IgD-negative memory B cell (primary cell): ENCODE results near the gene LCN2. TPM values are rescaled to one million over a fixed set of nuclear protein-coding genes. Genes with fewer than 3 reads are reported as not detected.

Experiments used
- H3K27ac Mint-ChIP-seq, 3 donors: one replicate each; pipeline ENCODE4 v1.8.0; 2020 to 2022; ENCODE audit warnings: mild to moderate bottlenecking in 3 of 3, mixed read lengths in 3 of 3, moderate library complexity in 1 of 3
- H3K27me3 Mint-ChIP-seq: one replicate; pipeline ENCODE4 v1.8.0; 2021; ENCODE audit warnings: mixed read lengths
- H3K36me3 Mint-ChIP-seq: one replicate; pipeline ENCODE4 v1.8.0; 2020; ENCODE audit warnings: mild to moderate bottlenecking, mixed read lengths
- H3K4me1 Mint-ChIP-seq, 3 donors: one replicate each; pipeline ENCODE4 v1.8.0; 2020 to 2022; ENCODE audit warnings: mixed read lengths in 3 of 3, mild to moderate bottlenecking in 1 of 3
- H3K4me3 Mint-ChIP-seq, 4 donors: one replicate each; pipeline ENCODE4 v1.8.0; 2020 to 2022; ENCODE audit warnings: mild to moderate bottlenecking in 4 of 4, mixed read lengths in 4 of 4, moderate library complexity in 3 of 4
- H3K9me3 Mint-ChIP-seq, 3 donors: one replicate each; pipeline ENCODE4 v1.8.0; 2020 to 2021; ENCODE audit warnings: mixed read lengths in 3 of 3, mild to moderate bottlenecking in 1 of 3
- polyA plus RNA-seq: library from polyadenylated mRNA; unstranded; fragments of 300-500 nt; fragmentation: Illumina TruSeq; gene quantifications from one replicate; pipeline ENCODE4 v1.2.3, GENCODE V29; 2021

LCN2 gene
- polyA plus RNA-seq, 1 donor from 2014 or later = 1.5 TPM

- Mint-ChIP-seq H3K36me3 (peaks cover 2% of the 10 kb centered on the region), H3K4me1 (peaks cover 0 to 5% (median 0%) of the 10 kb centered on the region in 3 donors), H3K27me3 (peaks cover 13% of the 10 kb centered on the region), H3K9me3 (no peaks in the 10 kb centered on the region), H3K4me3 (no peak overlapping the region), H3K27ac (peak overlapping the region in 1 of 3 donors; percentile 62)
Observed at GRCh38 chr9:128146591-128147120, 2.6 kb upstream of the LCN2 start.

DNA sequence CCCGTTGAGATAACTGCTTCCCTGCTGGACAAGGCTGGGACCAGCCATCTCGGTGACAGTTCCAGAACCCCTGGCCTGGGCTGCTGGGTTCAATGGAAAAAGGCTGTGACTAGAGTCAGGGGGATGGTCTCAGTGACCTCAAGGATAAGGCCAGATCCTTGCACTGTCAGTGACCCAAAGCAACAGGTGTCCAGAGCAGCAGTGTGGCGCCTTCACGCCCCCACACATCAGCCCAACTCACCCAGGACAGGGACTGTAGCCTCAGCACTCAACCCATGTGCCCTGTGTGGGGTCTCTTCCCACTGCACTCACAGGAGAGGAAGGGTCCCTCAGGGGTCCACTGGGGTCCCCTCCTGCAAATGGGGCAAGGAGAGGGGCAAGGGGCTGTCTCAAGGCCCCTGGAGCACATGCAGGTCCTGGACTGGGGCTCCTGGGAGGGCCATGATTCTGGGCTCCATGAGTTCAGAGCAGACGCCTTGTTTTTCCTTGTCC, 698 bp upstream of the LCN2 start:
- Mint-ChIP-seq H3K27ac (no peak overlapping the region), H3K27me3 (peaks cover 10% of the 10 kb centered on the region), H3K4me1 (peaks cover 0 to under 1% (median 0%) of the 10 kb centered on the region in 3 donors), H3K9me3 (no peaks in the 10 kb centered on the region), H3K4me3 (no peak overlapping the region), H3K36me3 (peaks cover 2% of the 10 kb centered on the region)

GRCh38 chr9:128149951-128150593, 819 bp downstream of the LCN2 start:
- H3K27me3 Mint-ChIP-seq = peaks cover 10% of the 10 kb centered on the region
- H3K9me3 Mint-ChIP-seq = no peaks in the 10 kb centered on the region
- peaks cover 2% of the 10 kb centered on the region for H3K36me3 Mint-ChIP-seq
- H3K4me1 Mint-ChIP-seq = no peaks in the 10 kb centered on the region
- no peak overlapping the region for H3K27ac Mint-ChIP-seq
- H3K4me3 Mint-ChIP-seq = no peak overlapping the region

GRCh38 chr9:128150594-128151308, 1.5 kb downstream of the LCN2 start:
- H3K36me3 Mint-ChIP-seq = peaks cover 2% of the 10 kb centered on the region
- H3K27me3 Mint-ChIP-seq = peaks cover 10% of the 10 kb centered on the region
- H3K9me3 Mint-ChIP-seq = no peaks in the 10 kb centered on the region
- no peak overlapping the region for H3K27ac Mint-ChIP-seq
- H3K4me1 Mint-ChIP-seq = no peaks in the 10 kb centered on the region
- peak overlapping the region in 1 of 4 donors; percentile 80 for H3K4me3 Mint-ChIP-seq

DNA sequence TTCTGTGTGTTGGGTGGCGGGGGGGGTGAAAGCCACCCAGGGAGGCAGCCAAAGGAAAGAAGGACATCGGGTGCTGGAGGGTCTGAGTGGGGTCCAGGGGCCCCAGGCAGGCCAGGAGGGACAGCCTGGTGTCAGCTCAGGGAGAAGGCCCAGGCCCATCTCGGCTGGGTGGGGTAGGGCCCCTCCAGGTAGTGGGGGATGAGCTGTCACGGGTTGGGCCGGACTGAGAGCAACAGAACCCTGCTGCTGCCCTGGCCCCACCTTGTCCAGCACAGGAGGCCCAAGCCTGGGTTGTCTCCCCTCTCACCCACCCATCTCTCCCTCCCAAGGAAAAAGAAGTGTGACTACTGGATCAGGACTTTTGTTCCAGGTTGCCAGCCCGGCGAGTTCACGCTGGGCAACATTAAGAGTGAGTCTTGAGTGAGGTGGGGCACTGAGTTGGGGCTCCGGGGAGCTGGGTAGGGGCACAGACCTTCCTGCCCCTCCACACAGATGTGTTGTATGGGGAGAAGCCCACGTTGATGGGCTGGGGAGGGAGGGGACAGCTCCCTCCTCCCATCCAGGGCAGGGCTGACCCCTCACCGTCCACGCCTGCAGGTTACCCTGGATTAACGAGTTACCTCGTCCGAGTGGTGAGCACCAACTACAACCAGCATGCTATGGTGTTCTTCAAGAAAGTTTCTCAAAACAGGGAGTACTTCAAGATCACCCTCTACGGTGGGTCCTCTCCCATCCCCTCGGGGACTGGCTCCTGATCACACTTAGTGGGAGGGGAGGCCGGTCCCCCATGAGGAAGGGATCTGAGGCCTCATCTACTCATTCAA, 2.3 kb downstream of the LCN2 start:
- H3K27ac Mint-ChIP-seq = no peak overlapping the region
- no peaks in the 10 kb centered on the region for H3K4me1 Mint-ChIP-seq
- no peak overlapping the region for H3K4me3 Mint-ChIP-seq

GRCh38 chr9:128152133-128153059, 3.1 kb downstream of the LCN2 start:
- Mint-ChIP-seq H3K4me3 (no peak overlapping the region), H3K36me3 (peaks cover 2% of the 10 kb centered on the region), H3K9me3 (no peaks in the 10 kb centered on the region), H3K4me1 (no peaks in the 10 kb centered on the region), H3K27me3 (peaks cover 7% of the 10 kb centered on the region), H3K27ac (no peak overlapping the region)

More for the DNA sequence above, 2.3 kb downstream of the LCN2 start:
- H3K9me3 Mint-ChIP-seq = no peaks in the 10 kb centered on the region
- peaks cover 10% of the 10 kb centered on the region for H3K27me3 Mint-ChIP-seq
- peaks cover 2% of the 10 kb centered on the region for H3K36me3 Mint-ChIP-seq

DNA sequence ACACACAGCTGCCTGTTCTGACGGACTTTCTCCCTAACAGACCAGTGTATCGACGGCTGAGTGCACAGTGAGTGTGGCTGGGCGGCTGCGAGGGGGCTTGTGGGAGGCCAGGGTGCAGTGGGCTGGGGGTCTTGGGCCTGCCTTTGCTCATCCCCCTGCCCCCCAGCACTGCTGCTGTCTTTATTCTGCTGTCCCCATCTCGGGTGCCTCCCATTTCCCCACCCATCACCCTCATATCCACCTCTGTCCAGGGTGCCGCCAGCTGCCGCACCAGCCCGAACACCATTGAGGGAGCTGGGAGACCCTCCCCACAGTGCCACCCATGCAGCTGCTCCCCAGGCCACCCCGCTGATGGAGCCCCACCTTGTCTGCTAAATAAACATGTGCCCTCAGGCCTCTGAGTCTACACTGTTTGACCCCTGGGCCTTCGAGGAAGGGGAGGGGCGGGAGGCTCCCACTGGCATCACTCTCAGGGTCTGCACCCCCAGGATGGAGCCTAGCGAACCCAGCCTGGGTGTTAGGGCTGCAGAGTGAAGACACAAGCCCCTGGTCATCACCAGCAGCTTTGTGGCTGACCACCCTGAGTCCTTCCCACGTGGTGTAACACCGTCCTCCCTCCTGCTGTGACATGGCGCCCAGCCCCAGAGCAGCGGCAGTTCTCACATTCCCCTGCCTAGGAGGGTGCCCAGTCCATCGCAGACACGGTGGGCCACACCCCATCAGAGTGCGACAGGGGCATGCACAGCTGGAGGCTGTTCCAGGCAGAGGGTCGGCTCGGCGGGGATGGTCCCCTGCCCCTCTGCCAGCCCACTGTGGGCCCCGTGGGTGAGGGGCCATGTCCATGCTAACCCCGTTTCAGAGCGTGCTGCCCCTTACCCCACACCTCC, 4.0 kb downstream of the LCN2 start:
- Mint-ChIP-seq H3K27ac (no peak overlapping the region), H3K36me3 (peaks cover 2% of the 10 kb centered on the region), H3K9me3 (no peaks in the 10 kb centered on the region), H3K4me1 (no peaks in the 10 kb centered on the region), H3K4me3 (no peak overlapping the region), H3K27me3 (peaks cover 7% of the 10 kb centered on the region)

GRCh38 chr9:128153947-128154695, 4.9 kb downstream of the LCN2 start:
- peaks cover 0 to under 1% (median 0%) of the 10 kb centered on the region in 3 donors for H3K4me1 Mint-ChIP-seq
- H3K27ac Mint-ChIP-seq = no peak overlapping the region
- H3K9me3 Mint-ChIP-seq = no peaks in the 10 kb centered on the region
- H3K4me3 Mint-ChIP-seq = no peak overlapping the region
- H3K27me3 Mint-ChIP-seq = peaks cover 7% of the 10 kb centered on the region
- peaks cover 2% of the 10 kb centered on the region for H3K36me3 Mint-ChIP-seq

- peaks cover 1% of the 10 kb centered on the region for H3K27me3 Mint-ChIP-seq
- H3K9me3 Mint-ChIP-seq = no peaks in the 10 kb centered on the region
- H3K27ac Mint-ChIP-seq = peak overlapping the region in 1 of 3 donors; percentile 39
- H3K4me3 Mint-ChIP-seq = peak overlapping the region in 1 of 4 donors; percentile 26
- no peaks in the 10 kb centered on the region for H3K36me3 Mint-ChIP-seq
- peaks cover 1 to 8% (median 4%) of the 10 kb centered on the region in 3 donors for H3K4me1 Mint-ChIP-seq
Observed at GRCh38 chr9:128155736-128156500, 6.7 kb downstream of the LCN2 start.

DNA sequence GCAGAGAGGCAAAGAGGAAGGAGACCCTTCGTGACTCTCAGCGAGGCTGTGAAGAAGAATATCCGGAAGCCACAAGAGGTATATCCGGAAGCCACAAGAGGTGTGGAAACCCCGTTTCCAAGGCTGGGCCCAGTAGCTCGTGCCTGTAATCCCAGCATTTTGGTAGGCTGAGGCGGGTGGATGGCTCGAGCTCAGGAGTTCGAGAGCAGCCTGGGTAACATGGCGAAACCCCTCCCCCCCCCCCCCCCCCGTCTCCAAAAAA, 10.2 kb downstream of the LCN2 start:
- H3K4me3 Mint-ChIP-seq = peak overlapping the region; percentile 77 to 90 (median 85)
- no peaks in the 10 kb centered on the region for H3K27me3 Mint-ChIP-seq
- no peaks in the 10 kb centered on the region for H3K9me3 Mint-ChIP-seq
- peak overlapping the region; percentile 46 to 75 (median 67) for H3K27ac Mint-ChIP-seq
- H3K36me3 Mint-ChIP-seq = no peaks in the 10 kb centered on the region
- peaks cover 4 to 13% (median 9%) of the 10 kb centered on the region in 3 donors for H3K4me1 Mint-ChIP-seq

GRCh38 chr9:128159784-128160602, 10.7 kb downstream of the LCN2 start, which contains the start of gene BBLN:
Gene BBLN (plus strand): TSS chr9:128160265. CDS start chr9:128160408, 143 bp downstream.
- H3K9me3 Mint-ChIP-seq = no peaks in the 10 kb centered on the region
- H3K4me3 Mint-ChIP-seq = peak within 1 kb of the TSS; percentile 77 to 90 (median 85)
- peaks cover 4 to 13% (median 9%) of the 10 kb centered on the region in 3 donors for H3K4me1 Mint-ChIP-seq

More at GRCh38 chr9:128159784-128160602, 10.7 kb downstream of the LCN2 start, which contains the start of gene BBLN:
- Mint-ChIP-seq H3K27me3 (no peaks in the 10 kb centered on the region), H3K36me3 (no peaks in the 10 kb centered on the region), H3K27ac (peak within 1 kb of the TSS; percentile 46 to 75 (median 67))
